Sigmoid colon (tissue), 7 donors: Measurements from ENCODE around the gene CDHR3. TPM values are rescaled to one million over a fixed set of nuclear protein-coding genes. Genes with fewer than 3 reads are reported as not detected.

Experiments used
- DNase-seq: peaks from one replicate; pipeline ENCODE4 v3.0.0-alpha.2; 2019
- H3K27ac ChIP-seq, 4 donors: fragments of 200-600 bp; sonication (generic); one replicate each; pipeline ENCODE4 v1.5.1; 2016 to 2019; ENCODE audit warnings: mild to moderate bottlenecking in 1 of 4
- H3K27me3 ChIP-seq, 3 donors: fragments of 200-600 bp; sonication (generic); one replicate each; pipeline ENCODE4 v1.5.1; 2019; ENCODE audit warnings: mild to moderate bottlenecking in 1 of 3
- H3K36me3 ChIP-seq, 4 donors: fragments of 200-600 bp; sonication (generic); one replicate each; pipeline ENCODE4 v1.5.1; 2016 to 2019
- H3K4me1 ChIP-seq, 4 donors: fragments of 200-600 bp; sonication (generic); one replicate each; pipeline ENCODE4 v1.5.1; 2017 to 2019
- H3K4me3 ChIP-seq, 4 donors: fragments of 200-600 bp; sonication (generic); one replicate each; pipeline ENCODE4 v1.5.1; 2017 to 2019; ENCODE audit warnings: mild to moderate bottlenecking in 2 of 4, moderate library complexity in 1 of 4
- H3K9me3 ChIP-seq, 4 donors: fragments of 200-600 bp in 3 of 4; sonication (generic) in 3 of 4; one replicate each; pipeline versions ENCODE4 v1.5.1 to v1.6.1; 2013 to 2019
- CTCF ChIP-seq, 4 experiments: fragments of 450-650 bp in 3 of 4; fragments of 200-600 bp in 1 of 4; IDR thresholded peaks; one replicate each; pipeline ENCODE4 v1.5.1; 2016 to 2019; ENCODE audit warnings: antibody characterized with exemption in 4 of 4, mild to moderate bottlenecking in 3 of 4, moderate library complexity in 2 of 4
- EP300 ChIP-seq, 4 donors: sonication (generic); formaldehyde crosslinking; IDR thresholded peaks; one replicate each; pipeline ENCODE4 v1.6.1; 2017; ENCODE audit warnings: antibody characterized with exemption in 4 of 4
- POLR2A ChIP-seq, 2 donors: fragments of 450-650 bp; IDR thresholded peaks; one replicate each; pipeline ENCODE4 v1.6.1; 2016; ENCODE audit warnings: antibody characterized with exemption in 2 of 2, mild to moderate bottlenecking in 2 of 2, moderate library complexity in 2 of 2
- POLR2AphosphoS5 ChIP-seq, 4 donors: sonication (generic); formaldehyde crosslinking; IDR thresholded peaks; one replicate each; pipeline ENCODE4 v1.6.1; 2017; ENCODE audit warnings: antibody characterized with exemption in 4 of 4
- WGBS, 2 donors: extraction: QIAGEN DNeasy Blood & Tissue Kit; methylation state at CpG; one replicate each; pipeline ENCODE4 v1.1.7; 2013; 5-methylcytosine and 5-hydroxymethylcytosine counted together
- intact Hi-C: fragments of 100-400 bp; cut with DNase I; formaldehyde crosslinking; loops from one replicate; pipeline ENCODE4 v1.15.1; 2023
- polyA plus RNA-seq, 3 donors: library from polyadenylated mRNA; stranded (reverse); fragments of 200-250 nt; gene quantifications; one replicate each; pipeline ENCODE4 v1.2.3, GENCODE V29; 2013
- total RNA-seq, 4 donors: library from RNA; depleted of rRNA; stranded (reverse); fragments of >200 nt; gene quantifications; one replicate each; pipeline ENCODE4 v1.1.0, GENCODE V29; 2016
- donor health status: healthy with polysubstance abuse.
- donor health status: Bipolar disorder and iron deficiency.
- donor health status: healthy.

The CDHR3 gene
- total and polyA plus RNA-seq, 7 donors: 2.2 to 21.3 (median 3.7) TPM

DNA sequence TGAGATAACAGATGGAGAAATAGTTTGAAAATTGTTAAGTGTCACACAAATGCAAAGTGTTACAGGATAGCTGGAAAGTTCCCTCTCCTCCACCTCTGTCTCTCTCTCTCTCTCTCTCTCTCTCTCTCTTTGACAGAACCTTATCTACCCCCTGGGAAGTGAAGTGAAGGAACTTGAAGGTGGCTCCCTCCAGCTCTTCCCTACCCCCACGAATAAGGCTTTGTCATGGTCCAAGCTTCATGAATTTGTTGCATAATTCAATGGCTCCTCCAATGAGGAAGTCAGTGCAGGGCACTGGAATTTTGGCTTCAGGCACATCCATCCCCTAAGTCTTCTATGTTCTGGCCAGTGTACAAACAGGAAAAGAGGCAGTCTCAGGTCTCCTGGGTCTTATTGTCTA lies 66.4 kb downstream of the CDHR3 start:
- H3K4me1 ChIP-seq: peaks cover 0 to 11% (median 5%) of the 10 kb centered on the region in 4 donors
- WGBS, 2 donors: 62% methylated on average over 1 of the region's 1 CpG
- intact Hi-C loops: no loop called here
- H3K4me3 ChIP-seq: no peak overlapping the region
- H3K36me3 ChIP-seq: no peaks in the 10 kb centered on the region
- H3K9me3 ChIP-seq: no peaks in the 10 kb centered on the region
- no peak overlapping the region for H3K27ac ChIP-seq
- TF ChIP-seq POLR2A (IDR thresholded peaks at IDR 0.05): no peak
- H3K27me3 ChIP-seq: no peaks in the 10 kb centered on the region
- peak; percentile 10 for DNase-seq

GRCh38 chr7:106029941-106030340 lies 66.9 kb downstream of the CDHR3 start:
- H3K36me3 ChIP-seq: no peaks in the 10 kb centered on the region
- no peak for TF ChIP-seq POLR2AphosphoS5 (IDR thresholded peaks at IDR 0.05)
- TF ChIP-seq EP300 (IDR thresholded peaks at IDR 0.05): no peak
- TF ChIP-seq POLR2A (IDR thresholded peaks at IDR 0.05): no peak
- no peak for TF ChIP-seq CTCF (IDR thresholded peaks at IDR 0.05)

GRCh38 chr7:106031300-106032035 lies 68.4 kb downstream of the CDHR3 start:
- Histone ChIP-seq H3K27me3 (no peaks in the 10 kb centered on the region), H3K4me3 (no peak overlapping the region), H3K27ac (peak overlapping the region in 2 of 4 donors; percentile 37 to 56), H3K9me3 (no peaks in the 10 kb centered on the region), H3K4me1 (peaks cover 0 to 11% (median 5%) of the 10 kb centered on the region in 4 donors), H3K36me3 (no peaks in the 10 kb centered on the region)
- 42 to 73% methylated on average over 10 of the region's 10 CpGs for WGBS, 2 donors
- intact Hi-C loops: no loop called here
- TF ChIP-seq EP300 (IDR thresholded peaks at IDR 0.05): no peak
- no peak for TF ChIP-seq CTCF (IDR thresholded peaks at IDR 0.05)
- no peak for TF ChIP-seq POLR2AphosphoS5 (IDR thresholded peaks at IDR 0.05)
- no peak for TF ChIP-seq POLR2A (IDR thresholded peaks at IDR 0.05)
- DNase-seq: peak; percentile 75

More at GRCh38 chr7:106029941-106030340, 66.9 kb downstream of the CDHR3 start:
- H3K27ac ChIP-seq: no peak overlapping the region
- peaks cover 0 to 11% (median 5%) of the 10 kb centered on the region in 4 donors for H3K4me1 ChIP-seq
- H3K27me3 ChIP-seq: no peaks in the 10 kb centered on the region
- H3K9me3 ChIP-seq: no peaks in the 10 kb centered on the region
- peak; percentile 40 for DNase-seq
- WGBS, 2 donors: 93 to 94% methylated on average over 2 of the region's 2 CpGs
- no peak overlapping the region for H3K4me3 ChIP-seq
- intact Hi-C loops: no loop called here

GRCh38 chr7:106032295-106032694 lies 69.2 kb downstream of the CDHR3 start:
- no peaks in the 10 kb centered on the region for H3K36me3 ChIP-seq
- H3K4me1 ChIP-seq: peaks cover 0 to 11% (median 5%) of the 10 kb centered on the region in 4 donors
- intact Hi-C loops: no loop called here
- H3K27ac ChIP-seq: no peak overlapping the region
- TF ChIP-seq POLR2AphosphoS5 (IDR thresholded peaks at IDR 0.05) (no peak), POLR2A (IDR thresholded peaks at IDR 0.05) (no peak), EP300 (IDR thresholded peaks at IDR 0.05) (no peak), CTCF (IDR thresholded peaks at IDR 0.05) (no peak)
- peak; percentile 33 for DNase-seq
- 89 to 94% methylated on average over 3 of the region's 3 CpGs for WGBS, 2 donors
- H3K27me3 ChIP-seq: no peaks in the 10 kb centered on the region
- no peak overlapping the region for H3K4me3 ChIP-seq
- H3K9me3 ChIP-seq: no peaks in the 10 kb centered on the region

DNA sequence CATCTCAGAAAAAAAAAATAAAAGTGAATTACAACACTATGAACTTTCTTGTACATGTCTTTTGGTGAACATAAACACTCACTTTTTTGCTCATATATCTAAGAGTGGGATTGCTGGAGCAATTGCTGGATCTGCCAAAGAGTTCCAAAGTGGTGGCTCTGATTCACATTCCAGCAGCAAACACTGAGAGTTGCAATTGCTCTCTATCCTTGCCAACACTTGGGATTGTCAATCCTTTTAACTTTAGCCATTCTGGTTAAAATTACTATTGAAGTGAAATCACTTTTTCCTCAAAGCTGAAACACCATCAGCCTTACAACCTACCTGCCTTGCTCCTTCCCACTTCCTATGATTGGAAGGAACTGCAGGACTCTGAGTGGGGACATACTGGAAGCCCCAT lies 70.7 kb downstream of the CDHR3 start:
- Histone ChIP-seq H3K27me3 (no peaks in the 10 kb centered on the region), H3K36me3 (no peaks in the 10 kb centered on the region), H3K9me3 (no peaks in the 10 kb centered on the region), H3K4me1 (peaks cover 0 to 11% (median 5%) of the 10 kb centered on the region in 4 donors), H3K4me3 (no peak overlapping the region), H3K27ac (no peak overlapping the region)
- no peak for TF ChIP-seq CTCF (IDR thresholded peaks at IDR 0.05)
- no peak for TF ChIP-seq POLR2AphosphoS5 (IDR thresholded peaks at IDR 0.05)
- DNase-seq: no peak
- intact Hi-C loops: no loop called here
